Coronary artery (tissue), 2 donors: ENCODE measurements around the gene TRMO.

Experiments
- DNase-seq: peaks from one replicate; pipeline ENCODE4 v3.0.0-alpha.2; 2017; ENCODE audit warnings: low spot score
- H3K27ac ChIP-seq, 2 donors: fragments of 200-600 bp; sonication (generic); one replicate each; pipeline ENCODE4 v1.5.1; 2016 to 2019
- H3K4me3 ChIP-seq: fragments of 200-600 bp; sonication (generic); 2 replicates; pipeline ENCODE4 v1.5.1; 2016; ENCODE audit warnings: mild to moderate bottlenecking, moderate library complexity
- CTCF ChIP-seq: fragments of 200-600 bp; sonication (generic); IDR thresholded peaks from one replicate; pipeline ENCODE4 v1.5.1; 2019; ENCODE audit warnings: antibody characterized with exemption

Gene TRMO

GRCh38 chr9:97895211-97895610 is 27.1 kb downstream of the TRMO start:
- Histone ChIP-seq H3K27ac (no peak overlapping the region), H3K4me3 (no peak overlapping the region)
- TF ChIP-seq CTCF, result no peak
- no peak for DNase-seq

- DNase-seq, result no peak
- Histone ChIP-seq H3K4me3 (no peak overlapping the region), H3K27ac (no peak overlapping the region)
- TF ChIP-seq CTCF, result no peak
Measured at GRCh38 chr9:97892421-97892820, 29.9 kb downstream of the TRMO start.

- Histone ChIP-seq H3K4me3 (no peak overlapping the region), H3K27ac (no peak overlapping the region)
- no peak for DNase-seq
- TF ChIP-seq CTCF, result no peak
Measured at GRCh38 chr9:97891736-97892135, 30.6 kb downstream of the TRMO start.

GRCh38 chr9:97889941-97890887 is 32.1 kb downstream of the TRMO start:
- no peak overlapping the region for H3K4me3 ChIP-seq
- DNase-seq, result no peak
- no peak for TF ChIP-seq CTCF
- H3K27ac ChIP-seq, result no peak overlapping the region

- no peak for DNase-seq
- no peak overlapping the region for H3K27ac ChIP-seq
- H3K4me3 ChIP-seq, result no peak overlapping the region
- TF ChIP-seq CTCF, result no peak
Measured at GRCh38 chr9:97880336-97880735, 42.0 kb downstream of the TRMO start.

- DNase-seq, result no peak
- Histone ChIP-seq H3K27ac (no peak overlapping the region), H3K4me3 (no peak overlapping the region)
- no peak for TF ChIP-seq CTCF
Measured at GRCh38 chr9:97876061-97876460, 46.2 kb downstream of the TRMO start.

- no peak overlapping the region for H3K4me3 ChIP-seq
- no peak overlapping the region for H3K27ac ChIP-seq
- no peak for DNase-seq
- TF ChIP-seq CTCF, result no peak
Measured at GRCh38 chr9:97875111-97875510, 47.2 kb downstream of the TRMO start.
